SH-SY5Y (cell line): ENCODE results near the gene CHST11.

Source experiments
- GATA2 ChIP-seq: IDR thresholded peaks from 2 replicates; pipeline ENCODE4 v1.6.1; 2011; ENCODE audit warnings: mild to moderate bottlenecking, low read depth, low read length
- GATA3 ChIP-seq: IDR thresholded peaks from 2 replicates; pipeline ENCODE4 v1.6.1; 2011; ENCODE audit warnings: low read depth, mild to moderate bottlenecking, low read length, moderate library complexity

Gene CHST11

DNA sequence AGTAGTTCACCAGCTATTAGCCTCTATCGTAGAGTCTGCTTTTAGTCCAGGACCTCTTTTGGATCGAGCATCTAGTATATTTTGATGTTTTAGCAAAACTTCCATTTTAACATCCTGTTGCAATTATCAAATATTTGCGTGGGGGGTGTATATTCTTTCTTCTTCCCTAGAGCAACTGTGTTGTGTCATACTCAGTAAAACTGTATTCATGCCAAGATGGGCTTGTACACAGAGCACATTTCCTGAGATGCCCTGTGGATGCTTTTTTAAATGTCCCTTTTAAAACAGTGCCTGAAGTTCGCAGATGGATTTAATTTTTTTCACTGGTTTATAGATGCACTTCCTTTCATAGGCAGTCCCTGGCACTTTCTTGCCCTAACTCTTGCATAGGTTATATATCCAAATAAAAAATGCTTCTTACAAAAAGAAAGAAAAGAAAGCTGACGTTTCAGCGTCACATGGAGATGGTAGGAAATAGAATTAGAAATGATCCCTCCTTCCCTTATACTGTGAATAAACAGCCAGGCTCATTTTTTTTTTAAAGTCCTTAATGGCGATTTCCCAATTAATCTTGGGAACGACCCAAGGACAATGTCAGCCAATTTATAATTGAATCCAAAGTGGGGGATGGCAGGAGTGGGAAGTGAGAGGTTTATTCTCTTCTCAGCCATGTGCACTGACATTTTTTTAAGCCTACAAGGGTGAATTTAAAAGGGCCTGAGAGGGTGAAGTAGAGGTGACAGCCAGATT lies 254.4 kb downstream of the CHST11 start:
- TF ChIP-seq GATA2 = no peak
- TF ChIP-seq GATA3 = no peak

- TF ChIP-seq GATA2 = no peak
- no peak for TF ChIP-seq GATA3
Observed at GRCh38 chr12:104712477-104712876, 255.7 kb downstream of the CHST11 start.

DNA sequence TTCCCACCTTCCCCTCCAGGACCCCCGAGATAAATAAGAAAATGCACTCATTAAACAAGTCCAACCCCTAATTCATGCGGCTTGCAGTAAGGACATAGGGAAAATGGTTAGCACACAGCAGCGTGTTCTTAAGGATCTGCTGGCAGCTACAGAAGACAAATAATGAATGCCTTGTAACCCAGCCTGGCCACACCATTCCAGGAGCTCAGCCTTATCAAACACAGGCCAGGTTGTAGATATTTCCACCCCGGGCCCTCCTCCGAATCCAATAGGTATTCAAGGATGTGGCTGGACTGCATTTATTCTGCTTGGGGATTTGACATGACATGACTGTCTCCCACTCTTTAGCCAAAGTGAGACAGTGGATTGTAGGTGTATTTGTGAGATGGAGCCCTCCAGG lies 256.2 kb downstream of the CHST11 start:
- TF ChIP-seq GATA3 = no peak
- TF ChIP-seq GATA2 = no peak

- no peak for TF ChIP-seq GATA2
Observed at GRCh38 chr12:104713444-104713843, 256.7 kb downstream of the CHST11 start.

DNA sequence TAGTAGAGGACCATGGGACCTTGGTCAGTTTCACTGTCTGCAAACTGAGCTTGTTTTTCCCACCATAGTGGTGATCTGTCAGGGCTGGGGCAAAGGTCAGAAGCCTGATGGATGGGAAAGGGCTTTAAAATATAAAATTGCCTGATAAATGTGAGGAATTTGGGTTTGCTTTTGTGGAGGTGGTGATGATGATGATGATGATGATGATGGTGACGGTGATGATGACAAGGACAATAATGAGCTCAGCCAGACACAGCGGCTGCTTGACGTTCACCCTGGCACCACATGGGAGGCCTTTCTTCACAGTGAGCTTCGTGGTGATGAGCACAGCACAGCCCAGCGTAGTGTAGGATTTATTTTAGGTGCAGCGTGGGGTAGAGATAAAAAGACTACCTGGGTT lies 257.6 kb downstream of the CHST11 start:
- TF ChIP-seq GATA3 = no peak
- no peak for TF ChIP-seq GATA2

DNA sequence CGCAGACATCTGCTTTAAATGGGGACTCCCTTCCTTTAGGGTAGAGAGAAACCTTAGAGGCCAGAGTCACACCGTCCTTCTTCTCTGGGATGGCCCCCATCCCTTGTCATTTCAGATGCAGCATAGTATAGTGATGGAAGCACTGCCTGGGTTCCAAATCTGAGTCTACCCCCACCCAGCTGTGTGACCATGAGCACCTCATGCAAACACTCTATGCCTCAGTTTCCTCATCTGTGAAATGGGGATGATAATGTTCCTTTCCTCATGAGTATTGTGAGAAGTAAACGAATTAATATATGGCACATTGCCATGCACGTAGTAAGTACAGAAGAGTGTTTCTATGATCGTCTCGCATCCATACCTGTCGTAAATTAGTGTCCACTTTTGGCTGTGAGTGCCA lies 259.4 kb downstream of the CHST11 start:
- TF ChIP-seq GATA3 (no peak), GATA2 (no peak)

- TF ChIP-seq GATA2 (no peak), GATA3 (no peak)
Observed at GRCh38 chr12:104718304-104718929, 261.7 kb downstream of the CHST11 start.

DNA sequence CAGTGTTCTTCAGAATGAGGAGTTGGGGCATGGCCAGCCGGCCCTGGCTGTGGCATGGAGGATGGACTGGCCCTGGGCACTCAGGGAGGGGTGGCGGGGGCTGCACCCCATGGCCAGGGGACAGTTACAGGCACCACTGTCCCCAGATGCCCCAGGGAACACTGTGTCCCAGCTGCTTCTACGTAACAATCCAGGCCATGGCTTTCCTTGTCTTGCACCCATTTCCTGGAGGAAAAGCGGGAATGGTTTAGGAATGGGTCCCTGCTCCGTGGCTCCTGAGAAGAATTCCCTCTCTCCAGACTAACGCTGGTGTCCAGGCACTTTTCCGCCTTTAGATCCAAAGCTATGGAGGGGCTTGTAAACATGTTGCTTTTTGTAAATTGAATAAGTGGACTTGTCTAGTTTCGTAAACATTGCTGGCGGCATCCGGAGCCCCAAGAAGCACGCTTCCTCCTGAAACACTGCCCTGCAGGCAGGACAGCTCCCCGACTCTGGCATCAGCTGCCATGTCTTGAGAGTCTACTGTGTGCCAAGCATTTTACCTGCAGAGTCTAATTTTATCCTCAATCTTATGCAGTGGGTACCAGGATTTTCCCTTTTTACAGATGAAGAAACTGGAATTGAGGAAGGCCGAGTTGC lies 263.1 kb downstream of the CHST11 start:
- TF ChIP-seq GATA3 (no peak), GATA2 (no peak)

DNA sequence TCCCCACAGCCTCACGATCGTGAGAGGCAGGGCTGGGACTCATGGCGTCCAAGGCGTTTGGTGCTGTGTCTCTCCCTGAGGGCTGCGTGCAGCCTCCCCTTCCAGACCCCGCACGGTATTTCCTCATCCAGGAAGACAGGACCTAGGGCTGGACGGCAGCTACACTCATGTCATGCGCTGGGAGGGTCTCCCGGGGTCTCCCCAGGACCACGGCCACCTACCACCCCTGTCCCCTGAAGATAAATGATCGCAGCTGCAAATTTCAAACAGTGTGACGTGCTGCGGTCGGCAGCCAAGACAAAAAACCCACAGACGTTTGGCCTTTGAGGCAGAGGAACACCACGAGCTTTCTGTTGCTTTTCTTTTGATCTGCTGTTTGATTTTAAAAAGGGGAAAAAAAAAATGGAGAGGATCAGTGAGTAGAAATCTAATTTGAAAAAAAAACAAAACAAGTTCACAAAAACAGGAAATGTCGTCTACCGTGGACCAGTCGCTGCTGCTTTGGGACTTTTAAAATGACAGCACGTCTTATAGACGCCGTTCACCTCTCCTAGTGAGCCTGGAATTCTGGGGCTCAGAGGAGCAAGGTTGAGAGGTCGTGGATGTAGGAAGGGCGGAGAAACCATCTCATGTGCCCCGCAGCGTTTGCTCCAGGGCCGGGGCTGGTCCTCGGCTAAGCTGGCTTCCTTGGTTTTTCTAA lies 263.7 kb downstream of the CHST11 start:
- TF ChIP-seq GATA3 = no peak
- no peak for TF ChIP-seq GATA2

DNA sequence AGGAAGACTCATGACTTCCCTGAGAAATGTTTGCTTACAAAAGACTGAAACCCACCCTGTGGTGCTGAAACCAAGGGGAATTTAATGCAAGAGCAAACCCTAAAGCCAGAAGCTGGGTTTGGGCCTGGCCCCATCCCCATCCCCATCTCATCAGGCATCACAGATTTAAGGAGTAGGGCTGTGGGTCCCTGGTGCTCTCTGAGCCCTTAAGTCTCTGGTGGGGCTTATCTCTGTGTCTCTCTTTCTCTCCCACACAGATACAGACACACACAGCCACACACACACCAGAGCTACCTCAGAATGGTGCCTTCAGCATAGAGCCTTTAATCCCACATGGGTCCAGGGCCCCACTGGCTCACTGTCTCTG lies 264.3 kb downstream of the CHST11 start:
- no peak for TF ChIP-seq GATA3
- no peak for TF ChIP-seq GATA2

DNA sequence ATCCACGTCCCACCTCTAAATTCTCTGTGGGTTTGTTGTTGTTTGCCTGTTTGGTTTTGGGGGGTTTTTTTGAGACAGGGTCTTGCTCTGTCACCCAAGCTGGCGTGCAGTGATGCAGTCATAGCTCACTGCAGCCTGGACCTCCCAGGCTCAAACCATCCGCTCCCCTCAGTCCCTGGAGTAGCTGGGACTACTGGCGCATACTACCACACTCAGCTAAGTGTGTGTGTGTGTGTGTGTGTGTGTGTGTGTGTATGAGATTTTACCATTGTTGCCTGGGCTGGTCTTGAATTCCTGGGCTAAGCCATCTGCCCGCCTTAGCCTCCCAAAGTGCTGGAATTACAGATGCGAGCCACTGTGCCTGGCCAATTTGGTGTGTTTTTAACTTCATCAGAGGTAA lies 265.2 kb downstream of the CHST11 start:
- no peak for TF ChIP-seq GATA3
- TF ChIP-seq GATA2 = no peak

- TF ChIP-seq GATA2 (peak; percentile 88), GATA3 (no peak; the same call in 1 of the 2 replicates)
Observed at GRCh38 chr12:104722601-104723534, 266.1 kb downstream of the CHST11 start.

DNA sequence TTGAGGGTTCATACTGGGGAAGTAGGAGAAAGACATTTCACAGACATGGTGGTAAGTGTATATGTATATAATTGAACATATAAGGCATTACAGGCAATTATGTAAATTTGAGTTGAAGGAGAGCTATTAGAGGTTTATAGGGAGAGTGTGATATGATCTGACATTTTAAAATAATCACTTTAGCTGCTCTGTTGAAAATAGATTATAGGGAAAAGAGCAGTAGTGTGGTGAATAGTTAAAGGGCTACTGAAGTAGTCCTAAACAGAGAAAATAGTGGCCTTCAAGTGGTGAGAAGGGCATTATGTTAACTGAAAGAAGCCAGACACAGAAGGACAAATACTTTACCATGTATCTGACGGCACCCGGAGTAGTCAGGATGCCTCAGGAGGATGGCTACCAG lies 267.1 kb downstream of the CHST11 start:
- TF ChIP-seq GATA3 (no peak), GATA2 (no peak)
